Measurements from ENCODE around the gene RBM47. TPM values are rescaled to one million over a fixed set of nuclear protein-coding genes. Genes with fewer than 3 reads are reported as not detected.

RBM47 gene
- total RNA-seq, 4 donors from 2014 or later: 182 to 423 (median 320) TPM

DNA sequence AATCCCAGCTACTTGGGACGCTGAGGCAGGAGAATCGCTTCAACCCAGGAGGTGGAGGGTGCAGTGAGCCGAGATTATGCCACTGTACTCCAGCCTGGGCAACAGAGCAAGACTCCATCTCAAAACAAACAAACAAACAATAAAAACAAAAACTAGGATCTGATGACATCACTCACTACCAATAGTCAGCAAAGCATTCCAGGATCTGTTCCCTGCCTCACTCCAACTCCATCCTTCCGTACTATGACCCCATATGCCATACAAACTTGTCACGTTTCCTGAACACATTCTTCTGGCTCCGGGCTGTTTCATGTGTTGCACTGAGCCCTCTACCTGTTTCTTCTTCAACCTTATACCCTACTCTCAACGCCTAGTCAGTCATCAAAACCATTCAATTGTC, 47.3 kb downstream of the RBM47 start:
- no peak for DNase-seq
- no peak overlapping the region for H3K27ac ChIP-seq
- H3K4me3 ChIP-seq: no peak overlapping the region
- H3K36me3 ChIP-seq: no peaks in the 10 kb centered on the region
- no peak for TF ChIP-seq POLR2A (IDR thresholded peaks at IDR 0.05)
- TF ChIP-seq, protein P1, sequence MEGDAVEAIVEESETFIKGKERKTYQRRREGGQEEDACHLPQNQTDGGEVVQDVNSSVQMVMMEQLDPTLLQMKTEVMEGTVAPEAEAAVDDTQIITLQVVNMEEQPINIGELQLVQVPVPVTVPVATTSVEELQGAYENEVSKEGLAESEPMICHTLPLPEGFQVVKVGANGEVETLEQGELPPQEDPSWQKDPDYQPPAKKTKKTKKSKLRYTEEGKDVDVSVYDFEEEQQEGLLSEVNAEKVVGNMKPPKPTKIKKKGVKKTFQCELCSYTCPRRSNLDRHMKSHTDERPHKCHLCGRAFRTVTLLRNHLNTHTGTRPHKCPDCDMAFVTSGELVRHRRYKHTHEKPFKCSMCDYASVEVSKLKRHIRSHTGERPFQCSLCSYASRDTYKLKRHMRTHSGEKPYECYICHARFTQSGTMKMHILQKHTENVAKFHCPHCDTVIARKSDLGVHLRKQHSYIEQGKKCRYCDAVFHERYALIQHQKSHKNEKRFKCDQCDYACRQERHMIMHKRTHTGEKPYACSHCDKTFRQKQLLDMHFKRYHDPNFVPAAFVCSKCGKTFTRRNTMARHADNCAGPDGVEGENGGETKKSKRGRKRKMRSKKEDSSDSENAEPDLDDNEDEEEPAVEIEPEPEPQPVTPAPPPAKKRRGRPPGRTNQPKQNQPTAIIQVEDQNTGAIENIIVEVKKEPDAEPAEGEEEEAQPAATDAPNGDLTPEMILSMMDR (IDR thresholded peaks at IDR 0.05): no peak
- no peaks in the 10 kb centered on the region for H3K9me3 ChIP-seq
- H3K27me3 ChIP-seq: no peaks in the 10 kb centered on the region
- peaks cover 0 to 10% (median 0%) of the 10 kb centered on the region in 4 donors for H3K4me1 ChIP-seq

DNA sequence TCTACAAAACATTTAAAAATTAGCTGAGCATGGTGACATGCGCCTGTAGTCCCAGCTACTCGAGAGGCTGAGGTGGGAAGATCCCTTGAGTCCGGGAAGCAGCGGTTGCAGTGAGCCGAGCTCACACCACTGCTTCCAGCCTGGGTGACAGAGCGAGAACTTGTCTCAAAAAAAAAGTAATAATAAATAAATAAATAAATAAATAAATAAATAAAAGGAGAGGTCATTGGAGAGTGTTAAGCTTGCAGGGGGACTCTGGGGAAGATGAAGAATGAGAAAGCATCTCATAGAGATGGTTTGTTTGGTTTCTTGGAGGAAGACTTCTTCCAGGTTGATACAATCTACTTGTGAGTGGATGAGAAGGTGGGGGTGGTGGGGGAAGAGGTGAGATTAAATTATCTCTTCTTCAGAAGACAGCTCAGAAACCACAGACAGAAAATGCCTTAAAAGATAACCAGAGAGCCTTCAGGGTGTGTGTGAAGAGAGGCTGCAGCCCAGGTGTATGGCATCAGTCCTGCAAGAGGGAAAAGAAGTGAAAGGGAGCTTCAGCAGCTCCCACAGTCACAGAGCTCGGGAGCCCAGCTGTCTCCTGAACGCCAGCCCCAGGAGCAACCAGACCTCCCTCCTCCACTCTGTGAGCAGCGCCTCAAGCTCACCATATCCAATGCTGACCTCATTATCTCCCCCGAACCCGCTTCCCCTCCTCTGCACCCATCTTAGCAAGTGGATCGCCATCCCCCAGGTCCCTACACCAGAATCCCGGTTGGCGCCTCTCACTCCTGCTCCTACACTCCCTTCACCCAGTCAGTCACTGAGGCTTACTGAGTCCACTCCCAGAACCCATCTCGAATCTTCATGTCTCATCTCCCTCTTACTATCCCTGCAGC, 48.2 kb downstream of the RBM47 start:
- H3K27me3 ChIP-seq: no peaks in the 10 kb centered on the region
- H3K36me3 ChIP-seq: no peaks in the 10 kb centered on the region
- no peak for TF ChIP-seq POLR2A (IDR thresholded peaks at IDR 0.05)
- TF ChIP-seq, protein P1 (IDR thresholded peaks at IDR 0.05): no peak
- H3K27ac ChIP-seq: no peak overlapping the region
- H3K9me3 ChIP-seq: no peaks in the 10 kb centered on the region
- no peak overlapping the region for H3K4me3 ChIP-seq
- no peak for DNase-seq
- peaks cover 0 to 12% (median 0%) of the 10 kb centered on the region in 4 donors for H3K4me1 ChIP-seq

DNA sequence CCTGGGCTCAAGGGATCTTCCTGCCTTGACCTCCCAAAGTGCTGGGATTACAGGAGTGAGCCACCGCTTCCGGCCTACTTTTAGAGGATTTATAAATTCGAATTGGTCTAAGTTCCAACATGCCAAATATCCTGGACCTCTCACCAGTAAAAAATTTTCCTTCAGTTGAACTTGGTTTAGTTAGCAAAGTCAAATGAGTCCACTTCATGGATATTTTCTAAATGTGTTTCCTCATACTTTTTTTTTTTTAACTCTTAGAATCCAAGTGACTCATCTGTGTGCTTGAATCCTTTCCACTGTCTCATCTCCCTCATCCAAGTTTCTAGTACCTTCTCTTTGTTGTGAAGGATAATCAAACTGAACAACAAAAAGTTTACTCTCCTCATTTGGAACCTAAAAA, 49.7 kb downstream of the RBM47 start:
- peaks cover 0 to 19% (median 0%) of the 10 kb centered on the region in 4 donors for H3K4me1 ChIP-seq
- no peak overlapping the region for H3K4me3 ChIP-seq
- H3K9me3 ChIP-seq: no peaks in the 10 kb centered on the region
- no peaks in the 10 kb centered on the region for H3K36me3 ChIP-seq
- DNase-seq: no peak
- no peak overlapping the region for H3K27ac ChIP-seq
- TF ChIP-seq POLR2A (IDR thresholded peaks at IDR 0.05): no peak
- TF ChIP-seq, protein P1 (IDR thresholded peaks at IDR 0.05): no peak
- no peaks in the 10 kb centered on the region for H3K27me3 ChIP-seq

DNA sequence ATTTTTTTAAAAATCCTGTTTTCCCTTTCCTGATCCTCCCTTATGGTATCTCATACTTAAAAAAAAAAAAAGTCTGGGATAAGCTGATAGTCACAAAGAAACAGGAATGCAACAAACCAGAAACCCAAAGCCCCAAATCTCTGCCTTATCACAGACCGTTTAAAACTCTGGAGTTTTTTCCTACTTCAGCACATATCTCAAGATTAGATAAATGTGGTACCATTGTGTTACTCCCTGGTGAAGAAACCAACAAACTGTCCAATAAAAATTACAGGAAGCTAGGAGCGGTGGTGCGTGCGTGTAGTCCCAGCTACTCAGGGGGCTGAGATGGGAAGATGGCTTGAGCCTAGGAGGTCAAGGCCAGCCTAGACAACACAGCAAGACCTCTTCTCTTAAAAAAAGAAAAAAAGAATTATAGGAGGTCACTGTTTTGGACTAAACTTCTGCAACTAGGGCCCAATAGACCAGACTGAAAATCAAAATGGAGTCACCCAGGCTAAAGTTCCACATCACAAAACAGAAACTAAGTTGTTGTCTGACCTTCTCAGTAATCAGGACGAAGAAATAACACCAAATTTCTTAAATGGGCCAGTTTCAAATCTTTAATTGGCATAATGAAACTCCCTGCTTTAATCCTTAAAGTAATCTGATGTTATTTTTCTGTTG, 51.9 kb downstream of the RBM47 start:
- TF ChIP-seq, protein P1 (IDR thresholded peaks at IDR 0.05): no peak
- TF ChIP-seq POLR2A (IDR thresholded peaks at IDR 0.05): no peak
- Histone ChIP-seq H3K4me1 (peaks cover 0 to 19% (median 0%) of the 10 kb centered on the region in 4 donors), H3K27ac (peak overlapping the region; percentile 23 to 92 (median 72)), H3K9me3 (no peaks in the 10 kb centered on the region), H3K4me3 (peak overlapping the region in 2 of 4 donors; percentile 38 to 57), H3K27me3 (no peaks in the 10 kb centered on the region), H3K36me3 (no peaks in the 10 kb centered on the region)
- DNase-seq: no peak

GRCh38 chr4:40576651-40577480, 52.8 kb downstream of the RBM47 start:
- Histone ChIP-seq H3K27me3 (no peaks in the 10 kb centered on the region), H3K4me1 (peaks cover 0 to 19% (median 0%) of the 10 kb centered on the region in 4 donors), H3K9me3 (no peaks in the 10 kb centered on the region), H3K4me3 (peak overlapping the region in 2 of 4 donors; percentile 38 to 57), H3K36me3 (no peaks in the 10 kb centered on the region), H3K27ac (peak overlapping the region; percentile 23 to 92 (median 72))
- peak; percentile 62 to 87 (median 82) for DNase-seq
- TF ChIP-seq, protein P1 (IDR thresholded peaks at IDR 0.05): peak in 1 of 6 experiments; percentile 2
- peak in 1 of 2 donors; percentile 73 for TF ChIP-seq POLR2A (IDR thresholded peaks at IDR 0.05)

Data from Peyer's patch (tissue), 4 donors.